Measurements from ENCODE around the gene WDR5. TPM values are rescaled to one million over a fixed set of nuclear protein-coding genes. Genes with fewer than 3 reads are reported as not detected.

Gene WDR5
- total RNA-seq, 1 donor from 2014 or later = 17.7 TPM

DNA sequence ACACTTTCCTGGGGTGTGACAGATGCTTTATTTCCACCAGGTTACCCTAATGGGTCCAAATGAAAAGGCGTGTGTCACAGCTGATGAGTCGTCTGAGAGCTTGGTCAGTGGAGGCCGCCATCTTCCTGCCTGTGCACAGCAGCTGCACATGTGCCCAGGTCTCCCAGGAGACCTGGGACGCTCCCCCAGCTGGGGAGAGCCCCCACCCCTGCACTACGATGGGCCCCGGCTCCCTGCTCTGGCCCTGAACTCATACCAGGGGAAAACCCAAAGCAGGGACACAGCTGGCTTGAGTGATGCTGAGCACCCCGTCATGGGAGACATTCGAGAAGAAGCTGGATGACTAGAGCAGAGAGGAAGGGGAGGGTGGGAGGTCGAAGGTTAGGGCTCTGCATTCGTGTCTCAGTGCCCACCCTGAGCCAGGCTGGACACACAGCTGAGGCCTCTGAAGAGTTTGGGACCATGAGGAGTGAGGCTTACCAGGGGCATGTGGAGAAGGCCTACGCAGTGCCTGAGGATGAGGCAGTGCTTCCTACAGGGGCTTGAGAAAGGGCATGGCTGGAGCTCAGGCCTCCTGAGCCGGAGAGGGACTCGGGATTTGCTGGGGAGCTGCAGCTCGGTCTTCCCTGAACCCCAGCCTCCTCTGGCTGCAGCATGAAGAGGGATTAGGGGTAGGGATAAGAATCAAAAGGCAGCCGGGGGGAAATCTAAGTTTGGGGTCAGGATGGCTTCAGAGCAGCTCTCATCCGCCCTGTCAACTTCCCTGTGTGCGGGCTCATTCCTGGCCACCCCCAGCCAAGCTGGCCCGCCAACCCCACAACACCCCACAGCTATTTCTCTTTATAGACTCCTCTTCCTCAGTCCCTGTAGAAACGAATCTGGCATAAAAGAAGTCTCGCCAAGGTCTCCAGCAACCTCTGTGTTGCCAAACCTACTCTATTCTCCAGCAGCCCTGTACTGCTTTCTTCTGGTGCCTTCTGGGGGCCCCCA is 70.7 kb downstream of the WDR5 start:
- Histone ChIP-seq H3K27me3 (ENCODE audit: low read depth) (no peaks in the 10 kb centered on the region), H3K4me1 (peaks cover 60% of the 10 kb centered on the region), H3K4me3 (no peak overlapping the region), H3K36me3 (no peaks in the 10 kb centered on the region), H3K9me3 (replicated peaks) (peaks cover 21% of the 10 kb centered on the region), H3K27ac (replicated peaks) (peak overlapping the region; percentile 46)
- DNase-seq = no peak
- TF ChIP-seq, protein P1, sequence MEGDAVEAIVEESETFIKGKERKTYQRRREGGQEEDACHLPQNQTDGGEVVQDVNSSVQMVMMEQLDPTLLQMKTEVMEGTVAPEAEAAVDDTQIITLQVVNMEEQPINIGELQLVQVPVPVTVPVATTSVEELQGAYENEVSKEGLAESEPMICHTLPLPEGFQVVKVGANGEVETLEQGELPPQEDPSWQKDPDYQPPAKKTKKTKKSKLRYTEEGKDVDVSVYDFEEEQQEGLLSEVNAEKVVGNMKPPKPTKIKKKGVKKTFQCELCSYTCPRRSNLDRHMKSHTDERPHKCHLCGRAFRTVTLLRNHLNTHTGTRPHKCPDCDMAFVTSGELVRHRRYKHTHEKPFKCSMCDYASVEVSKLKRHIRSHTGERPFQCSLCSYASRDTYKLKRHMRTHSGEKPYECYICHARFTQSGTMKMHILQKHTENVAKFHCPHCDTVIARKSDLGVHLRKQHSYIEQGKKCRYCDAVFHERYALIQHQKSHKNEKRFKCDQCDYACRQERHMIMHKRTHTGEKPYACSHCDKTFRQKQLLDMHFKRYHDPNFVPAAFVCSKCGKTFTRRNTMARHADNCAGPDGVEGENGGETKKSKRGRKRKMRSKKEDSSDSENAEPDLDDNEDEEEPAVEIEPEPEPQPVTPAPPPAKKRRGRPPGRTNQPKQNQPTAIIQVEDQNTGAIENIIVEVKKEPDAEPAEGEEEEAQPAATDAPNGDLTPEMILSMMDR (IDR thresholded peaks at IDR 0.05; ENCODE audit: borderline replicate concordance) = no peak
- intact Hi-C loops (cut with micrococcal nuclease) = no loop called here

DNA sequence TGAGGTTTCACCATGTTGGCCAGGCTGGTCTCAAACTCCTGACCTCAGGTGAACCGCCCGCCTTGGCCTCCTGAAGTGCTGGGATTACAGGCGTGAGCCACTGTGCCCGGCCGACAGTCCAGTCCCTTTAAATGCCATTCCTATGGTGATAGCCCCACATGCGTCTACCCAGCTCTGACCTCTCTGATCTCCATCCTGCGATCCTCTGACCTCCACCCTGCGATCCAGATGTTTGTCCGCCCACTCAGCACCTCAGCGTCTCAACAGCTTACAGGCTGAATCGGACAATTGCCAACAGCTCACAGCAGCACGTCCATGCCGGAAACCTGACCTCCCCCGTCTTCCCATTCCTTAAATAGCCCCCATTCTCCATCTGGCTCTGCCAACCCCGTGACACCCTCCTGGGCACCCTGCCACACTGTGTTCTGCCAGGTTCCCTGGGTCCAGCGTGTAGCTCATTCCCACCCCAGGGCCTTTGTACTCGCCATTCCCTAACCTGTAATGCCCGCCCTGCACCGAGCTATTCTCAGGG is 72.5 kb downstream of the WDR5 start:
- peak overlapping the region; percentile 85 for H3K27ac ChIP-seq (replicated peaks)
- H3K9me3 ChIP-seq (replicated peaks) = peaks cover 15% of the 10 kb centered on the region
- peaks cover 61% of the 10 kb centered on the region for H3K4me1 ChIP-seq
- TF ChIP-seq, protein P1 (IDR thresholded peaks at IDR 0.05; ENCODE audit: borderline replicate concordance) = no peak
- peak; percentile 88 for DNase-seq
- H3K36me3 ChIP-seq = no peaks in the 10 kb centered on the region
- intact Hi-C loops (cut with micrococcal nuclease) = no loop called here
- H3K27me3 ChIP-seq (ENCODE audit: low read depth) = no peaks in the 10 kb centered on the region
- no peak overlapping the region for H3K4me3 ChIP-seq

DNA sequence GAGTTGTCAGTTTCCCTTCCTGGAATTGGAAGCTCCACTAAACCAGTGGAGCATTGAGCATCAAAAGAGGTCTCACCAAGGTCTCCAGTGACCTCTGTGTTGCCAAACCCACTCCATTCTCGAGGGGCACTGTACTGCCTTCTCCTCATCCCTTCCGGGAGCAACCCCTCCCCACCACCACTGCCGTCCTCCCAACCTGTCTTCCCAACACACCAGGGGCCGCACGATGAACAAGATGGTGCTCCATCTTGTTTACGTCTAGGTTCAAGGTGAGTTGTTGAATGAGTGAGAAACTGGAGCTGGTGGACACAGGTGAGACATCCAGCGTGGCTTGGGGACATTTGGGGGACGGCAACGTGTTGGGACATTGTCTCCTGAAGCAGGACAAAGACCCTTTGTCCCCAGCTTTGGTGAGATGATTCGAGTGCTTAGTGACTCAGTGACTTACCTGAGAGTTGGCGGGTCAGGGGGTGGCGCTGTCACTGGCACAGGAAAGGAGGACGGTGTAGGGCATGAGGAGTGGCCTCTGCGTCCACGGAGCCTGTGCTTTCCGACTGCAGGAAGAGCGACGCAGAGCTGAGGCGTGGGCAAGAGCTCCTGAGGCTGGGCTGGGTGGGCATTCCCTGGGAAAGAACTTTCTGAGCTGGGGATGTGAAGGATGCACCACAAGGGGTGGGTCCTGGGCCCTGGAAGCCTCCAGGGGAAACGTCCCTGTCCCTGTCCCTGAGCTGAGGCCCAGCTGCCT is 73.3 kb downstream of the WDR5 start:
- Histone ChIP-seq H3K9me3 (replicated peaks) (peaks cover 7% of the 10 kb centered on the region), H3K4me3 (no peak overlapping the region), H3K27ac (replicated peaks) (peak overlapping the region; percentile 85), H3K4me1 (peaks cover 65% of the 10 kb centered on the region), H3K36me3 (no peaks in the 10 kb centered on the region), H3K27me3 (ENCODE audit: low read depth) (no peaks in the 10 kb centered on the region)
- TF ChIP-seq, protein P1 (IDR thresholded peaks at IDR 0.05; ENCODE audit: borderline replicate concordance) = no peak
- intact Hi-C loops (cut with micrococcal nuclease) = no loop called here
- no peak for DNase-seq

Other genes starting within 250 kb of the WDR5 start
- gene VAV2, start 143.8 kb upstream of the WDR5 start, total RNA-seq = 4.1 TPM
- 5.7 TPM for gene BRD3OS, start 110.6 kb upstream of the WDR5 start, total RNA-seq
- gene BRD3, start 68.1 kb upstream of the WDR5 start, total RNA-seq = 24.7 TPM
- gene RNU6ATAC, start 28.5 kb downstream of the WDR5 start, total RNA-seq = 157 TPM
- gene RXRA, start 190.4 kb downstream of the WDR5 start, total RNA-seq = 57.1 TPM

Measured in left ventricle myocardium inferior (tissue), 1 donor.